ENCODE results near the gene FSTL3.

FSTL3 gene

DNA sequence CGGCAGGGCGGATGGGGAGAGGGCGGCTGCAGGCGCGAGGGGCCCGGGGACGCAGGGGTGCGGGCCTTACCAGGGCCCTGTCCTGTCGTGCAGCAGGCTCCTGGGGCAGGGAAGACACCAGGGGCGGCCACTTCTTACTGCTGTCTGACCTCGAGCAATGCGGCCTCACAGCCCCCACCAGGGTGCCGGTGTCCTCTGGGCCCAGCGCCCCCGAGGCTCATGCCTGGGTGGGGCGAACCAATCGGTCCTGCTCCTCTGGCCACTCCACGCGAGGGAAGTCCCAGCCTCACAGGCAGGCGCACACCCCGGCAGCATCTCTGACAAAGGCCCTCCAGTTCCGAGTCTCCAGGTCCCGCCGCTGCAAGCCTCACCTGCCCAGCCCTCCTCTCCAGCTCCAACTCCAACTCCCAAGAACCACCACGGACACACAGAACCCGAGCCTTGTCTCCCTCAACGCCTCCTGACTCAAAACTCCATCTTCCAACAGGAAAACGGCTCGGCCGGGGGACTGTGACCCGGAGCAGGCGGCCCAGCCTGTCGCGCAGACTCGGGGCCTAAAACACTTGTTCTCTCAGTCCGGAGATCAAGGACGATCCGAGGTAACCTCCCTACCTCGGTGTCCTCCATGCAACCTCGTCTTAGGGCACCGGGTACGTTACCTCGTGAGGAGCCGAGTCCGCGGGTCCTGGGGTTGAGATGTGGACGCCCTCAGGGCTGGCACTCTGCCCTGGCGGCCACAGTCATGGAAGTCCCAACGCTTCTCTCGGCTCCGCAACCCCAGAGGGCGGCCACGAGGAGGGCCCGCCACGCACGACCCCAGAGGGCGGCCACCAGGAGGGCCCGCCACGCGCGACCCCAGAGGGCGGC, 30.0 kb upstream of the FSTL3 start:
- no peak for DNase-seq

DNA sequence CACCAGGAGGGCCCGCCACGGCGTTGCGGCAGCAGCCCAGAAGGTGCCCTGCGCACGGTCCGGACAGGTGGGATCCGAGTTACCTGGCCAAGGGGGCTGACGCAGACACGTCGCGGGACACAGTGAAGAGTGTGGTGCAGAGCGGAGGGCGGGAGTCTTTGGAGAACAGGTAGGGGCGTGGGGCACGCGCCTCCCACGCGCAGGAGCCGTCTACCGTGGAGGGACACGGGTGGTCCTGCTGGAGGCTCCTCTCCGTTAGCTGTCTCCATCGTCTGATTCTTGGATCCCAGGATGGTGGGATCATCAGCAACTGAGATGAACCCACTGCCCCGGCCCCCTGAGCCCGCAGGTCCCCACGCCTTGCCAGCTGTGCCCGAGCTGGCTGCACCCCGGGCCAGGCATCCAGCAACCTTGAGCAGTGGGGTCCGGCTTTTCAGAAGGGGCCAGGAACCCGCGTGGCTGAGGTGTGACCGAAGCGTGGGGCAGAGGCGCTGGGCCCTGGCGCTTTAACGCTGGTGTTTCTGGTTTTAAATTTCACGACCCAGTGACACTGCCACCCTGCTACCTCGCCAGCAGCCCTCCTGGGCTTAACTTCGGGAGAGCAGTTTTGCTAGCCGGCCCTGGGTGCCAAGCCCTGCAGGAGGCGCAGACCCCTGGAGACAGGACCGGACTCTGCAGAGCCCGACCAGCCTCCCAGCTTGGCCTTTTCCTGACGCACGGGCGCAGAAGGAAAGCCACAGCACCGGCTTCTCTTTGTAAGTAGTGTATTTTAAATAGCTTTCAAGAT, 29.2 kb upstream of the FSTL3 start:
- no peak for DNase-seq

DNA sequence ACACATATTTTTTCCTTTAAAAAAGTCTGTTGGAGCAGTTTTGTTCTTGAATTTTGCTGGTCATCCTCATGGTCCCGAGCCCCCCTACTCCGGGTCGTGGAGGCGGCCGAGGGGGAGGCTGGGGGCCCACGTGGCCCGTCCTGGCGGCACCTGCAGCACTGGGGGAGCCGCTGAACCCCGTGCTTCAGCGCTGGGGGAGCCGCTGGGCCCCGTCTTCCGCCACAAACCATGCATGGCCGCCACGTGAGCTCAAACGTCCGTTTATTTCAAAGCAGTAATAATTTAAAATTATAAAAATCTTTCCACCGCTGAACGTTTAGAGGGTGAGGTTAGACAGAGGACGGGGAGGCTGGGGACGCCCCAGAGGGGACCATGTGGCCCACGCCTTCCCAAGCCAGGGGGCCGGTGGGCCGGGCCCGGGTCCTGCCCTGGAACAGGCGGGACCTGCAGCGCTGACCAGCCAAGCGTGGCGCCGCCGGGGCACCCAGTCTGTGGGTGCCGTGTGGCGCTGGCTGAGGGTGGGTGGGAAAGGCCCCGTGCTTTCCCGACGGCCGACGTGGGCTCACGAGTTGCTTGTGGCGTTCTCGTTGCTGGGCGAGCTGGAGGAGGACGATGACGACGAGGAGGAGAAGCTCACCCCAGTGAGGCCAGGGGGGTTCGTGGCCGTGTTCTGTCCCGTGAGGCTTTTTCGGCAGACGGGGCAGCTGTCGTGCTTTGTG, 28.5 kb upstream of the FSTL3 start:
- DNase-seq, result no peak

DNA sequence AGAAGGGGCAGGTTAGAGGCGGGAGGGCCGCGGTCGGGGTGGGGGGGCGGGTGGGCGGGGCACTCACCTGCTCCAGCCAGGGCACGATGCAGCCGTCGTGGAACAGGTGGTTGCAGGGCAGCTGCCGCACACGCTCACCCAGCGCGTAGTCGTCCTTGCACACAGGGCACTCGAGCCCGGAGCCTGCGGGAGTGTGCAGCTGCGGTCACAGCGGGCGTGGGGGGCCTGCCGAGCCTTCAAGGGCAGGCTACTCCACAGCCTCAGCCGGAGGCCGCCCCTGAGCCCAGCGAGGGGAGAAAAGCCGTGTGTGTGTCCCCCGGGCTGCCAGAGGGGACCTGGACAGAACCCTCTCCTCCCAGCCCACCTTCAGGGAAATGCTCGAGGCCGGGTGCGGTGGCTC, 27.9 kb upstream of the FSTL3 start:
- DNase-seq, result no peak

DNA sequence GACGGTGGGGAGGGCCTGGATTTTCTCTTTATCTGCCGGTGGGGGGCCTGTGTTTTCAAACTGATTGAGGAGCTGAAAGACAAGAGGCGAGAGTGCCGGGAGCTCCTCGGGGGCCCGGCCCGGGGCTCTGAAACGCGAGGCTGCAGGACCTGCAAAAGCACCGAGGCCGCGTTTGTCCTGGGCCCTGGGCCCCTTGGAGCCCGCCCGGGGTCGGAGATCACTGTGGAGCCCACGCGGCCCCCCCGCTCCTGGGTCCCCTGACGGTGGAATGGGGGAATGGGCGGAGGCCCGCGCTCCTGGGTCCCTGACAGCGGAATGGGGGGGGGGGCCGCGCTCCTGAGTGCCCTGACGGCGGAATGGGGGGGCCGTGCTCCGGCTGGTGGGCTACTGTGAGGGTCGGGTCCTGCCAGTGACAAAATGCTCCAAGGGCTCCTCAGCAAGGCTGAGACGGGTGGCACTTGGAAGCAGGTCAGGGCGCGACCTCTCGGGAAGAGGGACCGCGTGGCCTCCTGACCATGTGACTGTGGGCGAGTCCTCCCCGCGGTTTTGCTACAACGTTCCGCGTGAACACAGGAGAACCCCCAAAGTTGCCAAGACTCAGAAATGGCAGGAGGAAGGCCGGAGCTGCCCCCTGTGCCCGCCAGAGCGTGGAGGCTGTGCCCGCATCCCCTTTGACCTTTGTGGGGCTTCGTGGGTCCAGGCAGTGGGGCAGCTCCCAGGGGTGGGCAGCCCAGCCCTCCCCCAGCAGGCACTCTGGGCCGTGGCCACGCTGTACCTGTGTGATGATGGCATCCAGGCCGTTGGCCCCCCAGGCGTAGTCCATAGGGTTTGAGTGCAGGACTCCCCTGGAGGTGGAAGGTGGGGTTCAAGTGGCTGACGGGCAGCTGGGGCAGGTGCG, 27.0 kb upstream of the FSTL3 start:
- no peak for DNase-seq

DNA sequence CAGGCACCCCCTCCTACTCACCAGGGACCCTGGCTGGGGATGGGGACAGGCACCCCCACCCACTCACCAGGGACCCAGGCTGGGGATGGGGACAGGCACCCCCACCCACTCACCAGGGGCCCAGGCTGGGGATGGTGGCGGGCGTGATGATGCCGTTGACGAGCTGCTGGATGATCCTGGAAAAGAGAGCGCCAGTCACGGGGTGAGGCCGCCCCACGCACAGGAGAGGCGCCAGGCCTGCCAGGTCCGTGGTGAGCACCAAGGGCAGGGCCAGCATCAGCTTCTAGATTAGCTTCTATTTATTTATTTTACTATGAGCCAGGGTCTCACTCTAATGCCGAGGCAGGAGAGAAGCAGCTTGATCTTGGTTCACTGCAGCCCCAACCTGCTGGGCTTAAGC, 26.1 kb upstream of the FSTL3 start:
- no peak for DNase-seq

DNA sequence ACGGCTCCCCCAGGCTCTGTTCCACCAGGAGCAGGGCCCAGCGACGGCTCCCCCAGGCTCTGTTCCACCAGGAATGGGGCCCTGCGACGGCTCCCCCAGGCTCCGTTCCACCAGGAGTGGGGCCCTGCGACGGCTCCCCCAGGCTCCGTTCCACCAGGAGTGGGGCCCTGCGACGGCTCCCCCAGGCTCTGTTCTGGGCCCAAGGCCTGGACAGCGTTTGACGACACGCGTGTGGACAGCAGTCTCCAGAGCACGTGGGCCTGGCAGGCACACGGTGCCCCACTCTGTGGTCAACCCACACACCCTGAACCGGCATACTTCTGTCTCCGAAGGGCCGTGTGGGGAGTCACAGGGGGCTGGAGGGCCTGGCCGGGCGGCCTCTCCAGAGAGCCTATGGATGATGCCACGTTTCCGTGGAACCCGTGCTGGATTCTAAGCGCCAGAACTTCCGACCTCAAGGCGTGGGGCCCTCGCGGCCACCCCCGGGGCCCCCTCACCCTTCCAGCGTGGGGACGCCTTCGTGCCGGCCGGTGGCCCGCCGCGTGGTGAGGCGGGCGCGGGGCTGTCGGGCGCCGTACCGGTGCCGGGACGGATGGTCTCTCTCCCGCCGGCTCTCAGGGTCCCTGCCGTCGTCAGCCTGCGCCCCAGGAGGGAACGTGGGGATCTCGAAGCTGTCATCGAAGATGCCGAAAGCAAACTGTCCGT, 24.9 kb upstream of the FSTL3 start:
- DNase-seq, result no peak

DNA sequence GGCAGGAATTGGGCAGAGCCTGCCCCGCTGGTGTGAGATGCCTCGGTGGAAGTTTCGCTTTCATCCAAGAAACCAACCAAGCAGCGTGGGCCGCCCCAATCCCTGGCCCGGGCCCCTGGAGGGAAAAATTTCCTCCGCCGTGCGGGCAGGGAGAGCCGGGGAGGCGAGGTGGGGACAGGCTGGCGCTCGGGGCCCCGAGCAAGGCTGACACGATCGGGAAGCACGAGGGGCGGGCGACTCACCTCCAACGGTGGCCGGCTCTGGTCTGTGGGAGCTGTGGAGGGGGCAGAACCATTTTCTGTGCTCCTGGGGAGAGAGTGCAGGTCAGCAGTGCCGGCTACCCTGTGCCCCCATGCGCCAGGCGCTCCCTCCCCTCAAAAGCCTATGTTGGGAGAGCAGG, 24.2 kb upstream of the FSTL3 start:
- no peak for DNase-seq

DNA sequence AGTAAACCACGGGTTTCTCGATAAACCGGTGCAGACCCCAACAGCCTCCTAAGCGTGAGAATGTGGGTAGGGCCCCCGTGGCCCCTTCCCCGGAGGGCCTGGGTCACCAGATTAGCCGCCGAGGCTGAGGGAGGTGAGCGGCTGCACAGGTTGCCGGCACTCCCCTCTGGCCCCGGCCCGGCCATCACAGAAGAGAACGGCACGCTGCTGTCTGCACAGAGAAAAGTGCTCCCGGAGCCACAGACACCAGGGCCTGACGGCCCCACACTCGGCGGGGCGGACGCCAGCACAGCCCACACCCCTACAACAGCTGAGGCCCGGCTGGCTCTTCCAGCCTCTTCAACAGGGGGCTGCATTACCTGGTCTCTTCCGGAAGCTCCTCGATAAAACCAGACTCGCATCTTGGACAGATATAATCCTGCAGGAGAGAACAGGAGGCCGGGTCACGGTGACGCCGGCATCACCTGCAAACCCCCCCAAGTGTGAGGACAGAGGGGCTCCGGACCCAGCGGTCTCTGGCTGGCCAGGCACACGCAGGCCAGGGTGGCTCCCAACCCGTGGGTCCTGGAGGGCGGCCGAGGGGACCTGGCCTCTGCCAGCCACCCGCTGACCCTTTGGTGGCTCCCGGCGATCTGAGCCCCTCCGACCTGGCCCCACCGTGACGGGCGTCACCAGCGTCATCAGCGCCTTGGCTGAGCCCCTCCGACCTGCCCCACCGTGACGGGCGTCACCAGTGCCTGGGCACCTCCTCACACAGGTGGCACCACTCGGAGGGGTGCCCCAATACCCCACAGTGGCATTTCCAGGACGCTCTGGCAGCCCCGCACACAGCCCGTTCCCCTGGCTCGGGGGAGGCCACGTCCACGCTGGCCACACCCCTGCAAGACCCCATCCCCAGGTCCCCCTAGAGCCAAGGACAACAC, 23.5 kb upstream of the FSTL3 start:
- no peak for DNase-seq

DNA sequence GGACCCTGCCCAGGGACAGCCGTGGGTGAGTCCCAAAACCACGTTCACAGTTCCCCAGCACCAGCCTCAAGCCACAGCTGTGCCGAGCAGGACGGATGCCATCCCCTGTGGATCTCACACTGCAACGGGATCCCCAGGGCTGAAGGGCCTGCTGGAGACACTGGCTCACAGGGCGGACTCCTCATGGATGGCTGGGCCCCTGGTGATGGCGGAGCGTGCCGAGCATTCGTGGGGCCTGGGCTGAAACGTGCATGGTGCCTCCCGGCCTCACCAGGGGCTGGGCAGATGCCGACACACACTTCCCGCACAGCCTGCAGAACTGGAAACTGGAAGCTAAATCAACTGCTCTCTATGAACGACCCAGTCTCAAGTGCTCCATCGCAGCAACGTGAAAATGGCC, 22.8 kb upstream of the FSTL3 start:
- DNase-seq, result no peak

DNA sequence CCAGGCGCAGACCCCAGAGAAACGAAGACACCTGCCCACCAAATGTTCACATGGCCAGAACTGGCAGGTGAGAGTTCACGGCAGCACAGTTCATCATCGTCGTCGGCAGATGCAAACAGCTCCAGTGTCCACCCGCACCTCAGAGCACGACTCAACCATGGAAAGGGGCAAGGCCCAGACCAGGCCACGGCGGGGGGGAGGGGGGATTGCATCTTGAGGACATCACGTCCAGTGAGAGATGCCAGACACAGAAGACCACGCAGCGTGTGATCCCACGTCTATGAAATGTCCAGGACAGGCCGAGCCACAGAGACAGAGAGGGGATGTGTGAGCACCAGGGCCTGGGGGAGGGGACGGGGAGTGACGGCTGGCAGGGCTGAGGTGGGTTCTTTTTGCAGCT, 20.5 kb upstream of the FSTL3 start:
- no peak for DNase-seq

DNA sequence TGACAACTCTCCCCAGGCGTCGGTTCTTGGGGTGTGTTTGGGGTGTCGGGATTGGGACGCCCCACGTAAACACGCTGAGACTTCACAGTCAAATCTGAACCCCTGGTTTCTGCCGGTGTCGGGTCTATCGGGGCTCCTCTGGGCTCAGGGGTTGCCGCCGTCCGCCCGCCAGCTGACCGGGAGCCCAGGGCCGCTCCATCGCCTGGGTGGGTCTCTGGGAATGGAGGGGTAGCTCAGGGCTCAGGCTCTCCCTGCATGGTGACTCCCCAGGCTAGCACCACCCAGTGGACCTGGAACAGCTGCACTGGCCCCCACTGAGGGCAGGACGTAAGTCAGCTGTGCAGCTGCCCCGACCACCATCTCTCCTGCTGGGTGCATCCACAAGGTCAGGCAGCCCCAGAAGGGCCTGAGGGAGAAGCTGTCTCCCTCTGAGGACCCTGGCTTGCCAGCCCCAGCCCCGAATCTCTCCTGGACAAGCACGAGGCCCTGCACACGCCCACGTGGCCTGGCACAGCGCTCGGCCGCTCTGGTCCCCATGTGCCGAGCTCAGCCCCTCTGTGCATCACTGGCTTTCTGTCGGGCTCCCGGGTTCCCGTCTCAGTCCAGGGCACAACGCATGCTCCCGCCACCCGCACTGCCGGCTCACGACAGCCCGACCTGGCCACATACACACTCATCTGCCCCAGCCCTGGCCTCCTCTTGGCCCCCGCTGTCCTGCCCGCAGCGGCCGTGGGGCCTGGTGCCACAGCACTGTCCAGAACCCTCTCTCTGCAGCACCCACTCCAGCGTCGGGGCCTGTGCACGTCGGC, 19.2 kb upstream of the FSTL3 start:
- DNase-seq, result no peak

DNA sequence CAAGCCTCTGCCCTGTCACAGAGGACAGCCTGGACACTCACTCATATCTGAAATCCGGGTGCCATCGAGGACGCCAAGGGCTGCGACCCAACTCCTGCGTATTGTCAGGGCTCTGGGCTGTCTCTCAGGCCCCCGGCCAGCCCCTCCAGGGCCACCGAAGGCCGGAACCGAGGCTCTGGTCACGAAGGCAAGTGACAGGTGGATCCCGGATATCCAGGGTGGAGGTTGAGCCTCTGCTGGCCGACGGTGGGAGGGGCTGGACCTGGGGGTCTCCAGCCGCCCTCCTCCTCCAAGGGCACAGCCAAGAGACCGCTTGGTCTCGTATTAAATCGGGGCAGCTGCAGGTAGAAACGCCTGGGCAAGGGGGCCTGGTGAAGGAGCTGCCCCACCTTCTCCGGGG, 18.6 kb upstream of the FSTL3 start:
- DNase-seq, result no peak

DNA sequence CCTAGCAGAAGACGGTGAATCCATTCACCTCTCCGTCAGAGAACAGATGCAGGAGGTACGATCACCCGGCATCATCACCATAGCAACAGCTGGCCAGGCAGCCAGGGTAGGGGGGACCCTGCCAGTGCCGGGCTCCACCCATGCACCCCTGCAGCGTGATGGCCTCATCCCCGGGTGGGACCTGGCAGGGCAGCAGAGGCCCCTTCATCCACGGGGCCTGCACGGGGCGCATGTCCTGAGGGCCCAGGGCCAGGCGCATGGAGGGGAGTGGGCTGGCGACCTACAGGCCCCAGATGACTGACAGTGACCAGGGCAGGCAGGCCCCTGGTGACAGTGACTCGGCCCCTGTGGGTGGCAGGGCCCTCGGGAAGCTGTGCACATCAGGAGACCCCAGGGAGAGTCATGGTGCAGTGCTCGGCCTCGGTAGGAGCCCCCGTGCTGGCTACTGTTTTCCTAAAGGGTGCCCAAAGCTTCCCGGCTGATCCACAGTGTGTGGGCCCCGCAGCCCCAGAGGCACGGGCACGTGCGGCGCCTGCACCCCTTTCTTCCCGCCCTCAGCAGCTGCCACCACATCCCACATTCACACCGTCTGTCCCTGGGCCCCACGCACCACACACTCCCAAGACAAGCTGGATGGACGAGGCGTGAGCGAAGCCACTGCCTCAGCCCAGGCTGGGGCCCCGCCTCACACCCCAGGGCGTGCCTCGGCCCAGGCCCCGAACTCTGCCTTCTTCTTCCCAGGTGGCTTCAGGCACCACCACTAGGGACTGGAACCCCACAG, 17.9 kb upstream of the FSTL3 start:
- DNase-seq, result no peak

DNA sequence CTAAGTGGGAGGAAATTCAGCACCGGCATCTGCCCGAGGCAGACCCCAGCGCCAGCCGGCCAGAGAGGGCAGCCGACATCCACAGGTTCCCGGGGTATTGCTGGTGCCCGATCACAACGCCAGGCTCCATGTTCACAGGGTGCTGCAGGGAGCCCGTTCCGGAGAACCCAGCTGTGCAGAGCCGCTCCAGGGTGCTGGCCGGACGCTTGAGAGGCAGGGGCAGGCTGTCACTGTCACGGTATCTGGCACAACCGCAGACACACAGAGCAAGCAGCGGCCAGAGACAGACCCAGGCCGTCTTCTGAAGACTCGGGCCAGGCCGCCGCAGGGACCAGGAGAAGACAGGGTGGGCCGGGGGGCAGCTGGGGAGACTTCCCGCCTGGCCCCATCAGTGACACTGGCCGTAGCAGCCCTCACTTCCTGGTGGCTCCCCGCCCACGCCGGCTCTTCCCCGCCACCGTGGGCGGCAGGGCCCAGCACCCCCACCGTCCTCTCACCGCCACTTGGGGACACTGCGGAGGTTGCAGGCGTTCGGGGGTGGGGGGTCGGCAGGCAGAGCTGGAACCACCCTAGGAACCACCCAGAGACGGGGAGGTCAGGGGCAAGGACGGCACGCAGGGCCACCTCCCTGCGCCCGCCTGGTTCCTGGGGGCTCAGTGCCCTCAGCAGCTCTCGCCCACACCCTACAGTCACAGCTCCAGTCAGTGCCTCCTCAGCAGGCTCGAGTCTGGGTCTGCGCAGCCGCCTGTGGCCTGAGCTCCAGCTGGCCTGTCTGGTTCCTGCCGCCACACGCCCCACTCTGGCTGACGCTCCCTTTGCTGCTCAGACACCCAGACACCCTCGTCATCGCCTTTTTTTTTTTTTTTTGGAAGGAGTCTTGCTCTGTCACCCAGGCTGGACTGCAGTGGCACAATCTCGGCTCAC, 17.0 kb upstream of the FSTL3 start:
- no peak for DNase-seq

DNA sequence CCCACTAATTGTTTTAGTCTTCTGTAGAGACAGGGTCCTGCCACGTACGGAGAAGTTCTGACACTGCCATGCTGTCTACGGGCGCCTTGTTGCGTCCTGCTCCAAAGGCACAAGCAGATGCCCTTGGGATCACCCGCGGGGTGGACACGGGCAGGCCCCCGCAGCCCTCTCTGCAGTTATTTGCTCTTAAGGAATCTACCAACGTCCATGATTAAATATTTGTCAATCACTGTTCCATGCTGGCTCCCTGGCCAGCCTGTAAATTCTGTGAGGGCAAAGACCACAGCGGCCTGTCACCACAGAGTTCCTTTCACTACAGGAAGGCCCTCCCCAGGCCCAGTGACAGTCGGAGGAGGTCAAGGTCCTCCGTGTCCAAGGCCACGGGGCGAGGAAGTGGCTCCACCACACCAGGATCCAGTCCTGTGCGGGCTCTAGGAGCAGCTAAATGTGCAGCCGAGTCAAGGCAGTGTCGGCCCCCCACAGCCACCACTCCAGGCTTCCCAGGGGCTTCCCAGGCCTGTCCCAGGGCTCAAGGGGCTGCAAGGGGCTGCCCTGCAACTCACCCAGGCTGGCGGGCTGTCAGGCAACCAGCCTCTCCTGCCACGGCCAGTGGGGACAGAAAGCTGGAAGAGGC, 15.3 kb upstream of the FSTL3 start:
- DNase-seq, result no peak

DNA sequence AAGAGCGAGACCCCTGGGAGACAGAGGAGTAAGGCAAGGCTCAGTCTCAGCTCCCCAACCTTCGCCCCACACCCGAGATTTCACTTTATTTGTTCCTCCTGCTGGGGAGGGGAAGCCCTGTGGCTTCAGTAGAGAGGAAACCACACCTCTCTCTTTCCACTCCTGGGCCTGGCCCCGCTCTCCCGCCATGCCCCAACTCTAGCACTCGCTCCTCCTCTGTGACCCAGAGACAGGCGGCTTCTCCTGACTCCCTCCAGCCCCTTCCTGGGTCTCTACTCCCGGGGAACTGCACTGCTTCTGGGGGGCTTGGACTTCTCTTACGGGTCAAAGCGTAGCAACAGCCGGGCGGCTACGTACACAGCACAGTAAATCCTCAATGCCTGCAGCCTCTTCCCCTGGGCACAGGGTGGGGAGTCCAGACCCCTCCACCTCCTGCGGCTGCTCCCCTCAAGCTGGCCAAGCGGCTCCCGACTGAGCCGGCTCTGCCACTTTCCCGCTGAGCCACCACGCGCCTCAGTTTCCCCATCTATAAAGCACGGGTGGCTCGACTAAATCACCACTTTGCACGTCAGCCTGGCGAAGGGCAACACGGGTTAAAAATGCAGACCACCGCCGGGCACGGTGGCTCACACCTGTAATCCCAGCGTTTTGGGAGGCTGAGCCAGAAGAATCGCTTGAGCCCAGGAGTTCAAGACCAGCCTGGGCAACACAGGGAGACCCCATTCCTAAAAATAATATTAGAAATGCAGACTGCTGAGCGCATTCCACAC, 14.6 kb upstream of the FSTL3 start:
- DNase-seq, result no peak

Data from SW 1271 (cell line).